GM23338 (cell line): ENCODE measurements around the gene AFAP1. TPM values are rescaled to one million over a fixed set of nuclear protein-coding genes. Genes with fewer than 3 reads are reported as not detected.
A peak's percentile ranks its signal among the peaks of the same experiment; 100 is the strongest.

Experiments
- ATAC-seq: fragments of 200-7000 bp; cut with Tn5 transposase; 3 replicates; pipeline ENCODE4 v1.9.1; 2020
- DNase-seq: peaks from one replicate; pipeline ENCODE4 v3.0.0-alpha.2; 2015; ENCODE audit warnings: low spot score
- H2AFZ ChIP-seq: fragments of 200-600 bp; sonication (generic); 2 replicates; pipeline ENCODE4 v1.8.0; 2016; ENCODE audit warnings: antibody characterized with exemption, mild to moderate bottlenecking, moderate library complexity
- H3F3A ChIP-seq: fragments of 200-600 bp; sonication (generic); replicated peaks from 2 replicates; pipeline ENCODE4 v1.8.0; 2017; ENCODE audit warnings: antibody characterized with exemption, mixed run types, low read depth
- H3K27ac ChIP-seq: fragments of 200-600 bp; sonication (generic); 2 replicates; pipeline ENCODE4 v1.6.1; 2016; ENCODE audit warnings: low read depth
- H3K27me3 ChIP-seq: fragments of 200-600 bp; sonication (generic); 2 replicates; pipeline ENCODE4 v1.8.0; 2016; ENCODE audit warnings: mild to moderate bottlenecking, mixed run types, moderate library complexity; ENCODE audit not compliant: insufficient read depth
- H3K36me3 ChIP-seq: fragments of 200-600 bp; sonication (generic); 2 replicates; pipeline ENCODE4 v1.8.0; 2016; ENCODE audit warnings: mild to moderate bottlenecking; ENCODE audit not compliant: insufficient read depth
- H3K4me1 ChIP-seq: fragments of 200-600 bp; sonication (generic); 2 replicates; pipeline ENCODE4 v1.8.0; 2016; ENCODE audit warnings: mild to moderate bottlenecking, moderate library complexity; ENCODE audit not compliant: insufficient read depth
- H3K4me2 ChIP-seq: fragments of 200-600 bp; sonication (generic); 2 replicates; pipeline ENCODE4 v1.7.1; 2017; ENCODE audit warnings: mixed run types
- H3K4me3 ChIP-seq: fragments of 200-600 bp; sonication (generic); 2 replicates; pipeline ENCODE4 v1.6.1; 2016; ENCODE audit warnings: mixed run types
- H3K79me2 ChIP-seq: fragments of 200-600 bp; sonication (generic); replicated peaks from 2 replicates; pipeline ENCODE4 v1.8.0; 2017; ENCODE audit warnings: mild to moderate bottlenecking; ENCODE audit not compliant: insufficient read depth
- H3K9me2 ChIP-seq: fragments of 200-600 bp; sonication (generic); 2 replicates; pipeline ENCODE4 v1.8.0; 2017; ENCODE audit not compliant: insufficient read depth
- H4K20me1 ChIP-seq: fragments of 200-600 bp; sonication (generic); replicated peaks from 2 replicates; pipeline ENCODE4 v1.8.0; 2017; ENCODE audit warnings: mild to moderate bottlenecking; ENCODE audit not compliant: insufficient read depth
- H3K27ac Mint-ChIP-seq: 2 replicates; pipeline ENCODE4 v1.8.0; 2020; ENCODE audit warnings: inconsistent platforms, mild to moderate bottlenecking, moderate library complexity, mixed read lengths
- H3K27me3 Mint-ChIP-seq: 3 replicates; pipeline ENCODE4 v1.8.0; 2022; ENCODE audit warnings: low read depth, mild to moderate bottlenecking, moderate library complexity, mixed read lengths, inconsistent platforms; ENCODE audit not compliant: insufficient read depth, poor library complexity
- H3K36me3 Mint-ChIP-seq: 3 replicates; pipeline ENCODE4 v1.8.0; 2021; ENCODE audit warnings: low read depth, mild to moderate bottlenecking, inconsistent platforms, moderate library complexity, mixed read lengths
- H3K4me1 Mint-ChIP-seq: 3 replicates; pipeline ENCODE4 v1.8.0; 2020; ENCODE audit warnings: mild to moderate bottlenecking, inconsistent platforms, mixed read lengths
- H3K4me3 Mint-ChIP-seq: 3 replicates; pipeline ENCODE4 v1.8.0; 2021; ENCODE audit warnings: moderate library complexity, mild to moderate bottlenecking, inconsistent platforms, mixed read lengths
- H3K9me3 Mint-ChIP-seq: 3 replicates; pipeline ENCODE4 v1.8.0; 2020; ENCODE audit warnings: moderate library complexity, mild to moderate bottlenecking, inconsistent platforms, mixed read lengths
- CREB1 ChIP-seq: fragments of 250-450 bp; sonication (Bioruptor Pico); IDR thresholded peaks from 2 replicates; pipeline ENCODE4 v1.5.0; 2020; ENCODE audit warnings: low read depth, mild to moderate bottlenecking, moderate library complexity
- ETS1 ChIP-seq: IDR thresholded peaks from 2 replicates; pipeline ENCODE4 v1.6.1; 2016; ENCODE audit warnings: antibody characterized with exemption
- EZH2 ChIP-seq: fragments of 200-600 bp; sonication (generic); IDR thresholded peaks from one replicate; pipeline ENCODE4 v1.8.0; 2017; ENCODE audit warnings: antibody characterized with exemption, mild to moderate bottlenecking, low read depth; ENCODE audit not compliant: unreplicated experiment
- EZH2phosphoT487 ChIP-seq: fragments of 200-600 bp; sonication (generic); IDR thresholded peaks from one replicate; pipeline ENCODE4 v1.8.1; 2018; ENCODE audit warnings: antibody characterized with exemption; ENCODE audit not compliant: unreplicated experiment
- POLR2AphosphoS5 ChIP-seq: IDR thresholded peaks from 2 replicates; pipeline ENCODE4 v1.6.1; 2016; ENCODE audit warnings: antibody characterized with exemption, low read depth
- REST ChIP-seq: IDR thresholded peaks from one replicate; pipeline ENCODE4 v1.6.1; 2018; ENCODE audit warnings: antibody characterized with exemption; ENCODE audit not compliant: unreplicated experiment
- STAT1 ChIP-seq: IDR thresholded peaks from one replicate; pipeline ENCODE4 v1.6.1; 2016; ENCODE audit warnings: antibody characterized with exemption; ENCODE audit not compliant: unreplicated experiment
- ZNF114 ChIP-seq: fragments of 250-450 bp; sonication (Bioruptor Pico); IDR thresholded peaks from 2 replicates; pipeline ENCODE4 v1.5.0; 2020; ENCODE audit warnings: mild to moderate bottlenecking, moderate library complexity
- ZNF331 ChIP-seq: fragments of 250-450 bp; sonication (Bioruptor Pico); IDR thresholded peaks from 2 replicates; pipeline ENCODE4 v1.5.0; 2020; ENCODE audit warnings: low read depth, mild to moderate bottlenecking, moderate library complexity
- ZNF462 ChIP-seq: fragments of 250-450 bp; sonication (Bioruptor Pico); IDR thresholded peaks from 2 replicates; pipeline ENCODE4 v1.5.0; 2020; ENCODE audit warnings: mild to moderate bottlenecking, moderate library complexity
- polyA plus RNA-seq: library from polyadenylated mRNA; unstranded; fragments of >200 nt; fragmentation: Nextera tagmentation; extraction: Ambion mirVana; gene quantifications from 2 replicates; pipeline ENCODE4 v1.2.1, GENCODE V29; 2016
- total RNA-seq: library from RNA; depleted of rRNA; stranded (reverse); fragments of >200 nt; shearing (Covaris generic); gene quantifications from 2 replicates; pipeline ENCODE4 v1.2.3, GENCODE V29; 2014

The AFAP1 gene
- total and polyA plus RNA-seq, 2 experiments from 2014 or later, result 6.5 to 21.5 TPM

- no peak for ATAC-seq
- H3K79me2 ChIP-seq, result peaks cover 4% of the 10 kb centered on the region; the same call in 1 of the 2 replicates
- no peaks in the 10 kb centered on the region for H3K9me2 ChIP-seq
- no peaks in the 10 kb centered on the region for H3F3A ChIP-seq
- H4K20me1 ChIP-seq, result no peaks in the 10 kb centered on the region
- peaks cover 30% of the 10 kb centered on the region for H3K4me1 ChIP-seq
- H3K4me2 ChIP-seq, result no peak overlapping the region
- H3K36me3 ChIP-seq, result no peaks in the 10 kb centered on the region
- H3K4me1 Mint-ChIP-seq, result peaks cover 40% of the 10 kb centered on the region
- peaks cover 8% of the 10 kb centered on the region for H3K27me3 Mint-ChIP-seq
- no peak overlapping the region for H3K4me3 Mint-ChIP-seq
- H3K36me3 Mint-ChIP-seq, result peaks cover 56% of the 10 kb centered on the region
- H2AFZ ChIP-seq, result no peak overlapping the region
- TF ChIP-seq EZH2 (no peak), ZNF114 (CRISPR knock-in tag) (no peak), EZH2phosphoT487 (no peak), CREB1 (no peak)
- H3K27ac ChIP-seq, result no peak overlapping the region
- H3K27me3 ChIP-seq, result no peaks in the 10 kb centered on the region
- no peak overlapping the region for H3K4me3 ChIP-seq
- peaks cover 2% of the 10 kb centered on the region; the same call in 2 of the 3 replicates for H3K9me3 Mint-ChIP-seq
- H3K27ac Mint-ChIP-seq, result no peak overlapping the region
- no peak for DNase-seq
Observed at GRCh38 chr4:7829652-7830580, 109.7 kb downstream of the AFAP1 start.

- no peaks in the 10 kb centered on the region for H3F3A ChIP-seq
- no peak overlapping the region for H2AFZ ChIP-seq
- H3K4me2 ChIP-seq, result peak overlapping the region; percentile 58
- no peaks in the 10 kb centered on the region for H3K36me3 ChIP-seq
- ATAC-seq (no peak; the same call in 2 of the 3 replicates), DNase-seq (no peak)
- H3K4me1 ChIP-seq, result peaks cover 30% of the 10 kb centered on the region
- Mint-ChIP-seq H3K4me1 (peaks cover 46% of the 10 kb centered on the region), H3K27me3 (peaks cover 8% of the 10 kb centered on the region), H3K9me3 (peaks cover 2% of the 10 kb centered on the region; the same call in 2 of the 3 replicates), H3K4me3 (no peak overlapping the region), H3K27ac (peak overlapping the region; percentile 14; the same call in 1 of the 2 replicates), H3K36me3 (peaks cover 49% of the 10 kb centered on the region)
- no peaks in the 10 kb centered on the region for H3K27me3 ChIP-seq
- TF ChIP-seq POLR2AphosphoS5 (no peak), ETS1 (no peak), STAT1 (no peak), REST (no peak), ZNF462 (CRISPR knock-in tag) (no peak), ZNF331 (CRISPR knock-in tag) (no peak)
- no peak overlapping the region for H3K4me3 ChIP-seq
- no peaks in the 10 kb centered on the region for H4K20me1 ChIP-seq
- peaks cover 4% of the 10 kb centered on the region; the same call in 1 of the 2 replicates for H3K79me2 ChIP-seq
- H3K27ac ChIP-seq, result peak overlapping the region; percentile 58
- H3K9me2 ChIP-seq, result no peaks in the 10 kb centered on the region
Observed at GRCh38 chr4:7828793-7829301, 110.8 kb downstream of the AFAP1 start.
